SU-DHL-6 (cell line): ENCODE data around the gene RSBN1L.
"Not testable (repeated sequence)": the region's sequence is repeated elsewhere in the genome, so short reads cannot be mapped to it uniquely, and the experiment has no call there.

Experiments used
- H2AFZ ChIP-seq: fragments of 200-600 bp; sonication (generic); 2 replicates; pipeline ENCODE4 v1.6.1; 2014; ENCODE audit warnings: low read depth, mild to moderate bottlenecking, moderate library complexity, mixed read lengths, antibody characterized with exemption, low read length; ENCODE audit not compliant: severe bottlenecking
- H3F3A ChIP-seq: fragments of 200-600 bp; shearing (Covaris generic); 2 replicates; pipeline ENCODE4 v1.6.0; 2016; ENCODE audit warnings: antibody characterized with exemption, mild to moderate bottlenecking; ENCODE audit not compliant: insufficient read depth
- H3K27ac ChIP-seq: fragments of 200-600 bp; sonication (generic); 2 replicates; pipeline ENCODE4 v1.5.1; 2016; ENCODE audit warnings: low read depth, mild to moderate bottlenecking, low read length, moderate library complexity, mixed read lengths
- H3K27me3 ChIP-seq: fragments of 200-600 bp; sonication (generic), shearing (Covaris generic); 2 replicates; pipeline ENCODE4 v1.6.0; 2014; ENCODE audit warnings: mild to moderate bottlenecking, low read length
- H3K36me3 ChIP-seq: fragments of 200-600 bp; sonication (generic); 2 replicates; pipeline ENCODE4 v1.6.1; 2014; ENCODE audit warnings: mild to moderate bottlenecking, low read length, mixed read lengths
- H3K4me2 ChIP-seq: fragments of 300-600, 200-600 bp; shearing (Covaris generic), sonication (generic); 2 replicates; pipeline ENCODE4 v1.6.0; 2014; ENCODE audit warnings: low read length, low read depth, mild to moderate bottlenecking; ENCODE audit not compliant: poor library complexity, severe bottlenecking
- H3K4me3 ChIP-seq: fragments of 200-600 bp; sonication (generic); 2 replicates; pipeline ENCODE4 v1.5.1; 2014; ENCODE audit warnings: antibody characterized with exemption, low read length, mild to moderate bottlenecking, mixed read lengths; ENCODE audit not compliant: insufficient read depth, poor library complexity, severe bottlenecking
- H3K79me2 ChIP-seq: fragments of 200-600 bp; sonication (generic); 2 replicates; pipeline ENCODE4 v1.6.1; 2014; ENCODE audit warnings: mild to moderate bottlenecking, low read length, moderate library complexity; ENCODE audit not compliant: insufficient read depth
- H3K9ac ChIP-seq: fragments of 200-600 bp; sonication (generic); 2 replicates; pipeline ENCODE4 v1.7.0; 2014; ENCODE audit warnings: mild to moderate bottlenecking, low read length
- H3K9me2 ChIP-seq: fragments of 200-600 bp; sonication (generic); replicated peaks from 2 replicates; pipeline ENCODE4 v1.6.1; 2014; ENCODE audit warnings: low read length; ENCODE audit not compliant: insufficient read depth
- H3K9me3 ChIP-seq: fragments of 200-600 bp; sonication (generic); 2 replicates; pipeline ENCODE4 v1.6.1; 2014; ENCODE audit warnings: low read length, mixed read lengths; ENCODE audit not compliant: insufficient read depth
- H4K20me1 ChIP-seq: fragments of 200-600 bp; sonication (generic); 2 replicates; pipeline ENCODE4 v1.6.1; 2014; ENCODE audit warnings: low read depth, mild to moderate bottlenecking, antibody characterized with exemption, low read length, moderate library complexity, mixed read lengths
- EZH2phosphoT487 ChIP-seq: fragments of 200-600 bp; sonication (generic), shearing (Covaris generic); conservative IDR thresholded peaks from 2 replicates; pipeline ENCODE4 v1.6.1; 2018; ENCODE audit warnings: mild to moderate bottlenecking, antibody characterized with exemption, low read length, moderate library complexity, mixed read lengths
- TF ChIP-seq, protein P1 (sequence below): fragments of 200-600 bp; sonication (generic); IDR thresholded peaks from one replicate; pipeline ENCODE4 v1.5.1; 2017; ENCODE audit warnings: antibody characterized with exemption, mild to moderate bottlenecking, low read length, moderate library complexity; ENCODE audit not compliant: insufficient read depth, poor library complexity, severe bottlenecking

RSBN1L gene

GRCh38 chr7:77783111-77783510, 86.9 kb downstream of the RSBN1L start:
- H3K36me3 ChIP-seq = peaks cover 57% of the 10 kb centered on the region
- 0 out of 2 replicates have a peak, but pooled peaks cover 7% of the 10 kb centered on the region for H3K79me2 ChIP-seq
- no peaks in the 10 kb centered on the region for H3K9me3 ChIP-seq
- H2AFZ ChIP-seq = no peak overlapping the region
- TF ChIP-seq, protein P1, sequence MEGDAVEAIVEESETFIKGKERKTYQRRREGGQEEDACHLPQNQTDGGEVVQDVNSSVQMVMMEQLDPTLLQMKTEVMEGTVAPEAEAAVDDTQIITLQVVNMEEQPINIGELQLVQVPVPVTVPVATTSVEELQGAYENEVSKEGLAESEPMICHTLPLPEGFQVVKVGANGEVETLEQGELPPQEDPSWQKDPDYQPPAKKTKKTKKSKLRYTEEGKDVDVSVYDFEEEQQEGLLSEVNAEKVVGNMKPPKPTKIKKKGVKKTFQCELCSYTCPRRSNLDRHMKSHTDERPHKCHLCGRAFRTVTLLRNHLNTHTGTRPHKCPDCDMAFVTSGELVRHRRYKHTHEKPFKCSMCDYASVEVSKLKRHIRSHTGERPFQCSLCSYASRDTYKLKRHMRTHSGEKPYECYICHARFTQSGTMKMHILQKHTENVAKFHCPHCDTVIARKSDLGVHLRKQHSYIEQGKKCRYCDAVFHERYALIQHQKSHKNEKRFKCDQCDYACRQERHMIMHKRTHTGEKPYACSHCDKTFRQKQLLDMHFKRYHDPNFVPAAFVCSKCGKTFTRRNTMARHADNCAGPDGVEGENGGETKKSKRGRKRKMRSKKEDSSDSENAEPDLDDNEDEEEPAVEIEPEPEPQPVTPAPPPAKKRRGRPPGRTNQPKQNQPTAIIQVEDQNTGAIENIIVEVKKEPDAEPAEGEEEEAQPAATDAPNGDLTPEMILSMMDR = no peak
- TF ChIP-seq EZH2phosphoT487 = no peak
- H3K4me2 ChIP-seq = no peak overlapping the region
- H3K9ac ChIP-seq = no peak overlapping the region
- peak overlapping the region; percentile 21; the same call in 1 of the 2 replicates for H3K27ac ChIP-seq
- H4K20me1 ChIP-seq = no peaks in the 10 kb centered on the region
- H3K9me2 ChIP-seq = no peaks in the 10 kb centered on the region
- peaks cover 24% of the 10 kb centered on the region; the same call in 1 of the 2 replicates for H3F3A ChIP-seq
- H3K27me3 ChIP-seq = no peaks in the 10 kb centered on the region
- no peak overlapping the region for H3K4me3 ChIP-seq

- Histone ChIP-seq H3K9ac (no peak overlapping the region), H3K36me3 (peaks cover 52% of the 10 kb centered on the region), H3K4me2 (no peak overlapping the region), H3K9me3 (no peaks in the 10 kb centered on the region), H3K27me3 (no peaks in the 10 kb centered on the region), H3K79me2 (0 out of 2 replicates have a peak, but pooled peaks cover 7% of the 10 kb centered on the region), H3K4me3 (no peak overlapping the region), H4K20me1 (no peaks in the 10 kb centered on the region), H2AFZ (no peak overlapping the region), H3K9me2 (no peaks in the 10 kb centered on the region), H3F3A (peaks cover 27% of the 10 kb centered on the region; the same call in 1 of the 2 replicates), H3K27ac (peak overlapping the region; percentile 21; the same call in 1 of the 2 replicates)
- TF ChIP-seq, protein P1 = no peak
These were observed 87.3 kb downstream of the RSBN1L start for GRCh38 chr7:77783545-77783944.

GRCh38 chr7:77784426-77784825, 88.2 kb downstream of the RSBN1L start:
- not testable (repeated sequence) for H2AFZ ChIP-seq, H3K9ac ChIP-seq, H4K20me1 ChIP-seq, H3K27me3 ChIP-seq, H3K4me2 ChIP-seq, H3K4me3 ChIP-seq, H3K9me2 ChIP-seq, H3K9me3 ChIP-seq, H3K79me2 ChIP-seq
- peaks cover 44% of the 10 kb centered on the region for H3K36me3 ChIP-seq
- H3F3A ChIP-seq = peaks cover 33% of the 10 kb centered on the region; the same call in 1 of the 2 replicates
- peak overlapping the region; percentile 0; the same call in 1 of the 2 replicates for H3K27ac ChIP-seq

GRCh38 chr7:77786018-77786417, 89.8 kb downstream of the RSBN1L start:
- no peak overlapping the region for H3K4me2 ChIP-seq
- H3K36me3 ChIP-seq = peaks cover 30% of the 10 kb centered on the region
- H3F3A ChIP-seq = peaks cover 34% of the 10 kb centered on the region; the same call in 1 of the 2 replicates
- no peak overlapping the region for H3K4me3 ChIP-seq
- H3K9ac ChIP-seq = no peak overlapping the region
- H4K20me1 ChIP-seq = no peaks in the 10 kb centered on the region
- H3K27me3 ChIP-seq = no peaks in the 10 kb centered on the region
- H3K9me2 ChIP-seq = no peaks in the 10 kb centered on the region
- H3K79me2 ChIP-seq = 0 out of 2 replicates have a peak, but pooled peaks cover 2% of the 10 kb centered on the region
- no peak overlapping the region for H3K27ac ChIP-seq
- no peak overlapping the region for H2AFZ ChIP-seq
- no peaks in the 10 kb centered on the region for H3K9me3 ChIP-seq
- TF ChIP-seq, protein P1 = no peak
- no peak for TF ChIP-seq EZH2phosphoT487
